ENCODE measurements around the gene LAMB2. TPM values are rescaled to one million over a fixed set of nuclear protein-coding genes. Genes with fewer than 3 reads are reported as not detected.

LAMB2 gene
- total RNA-seq, 2 donors from 2014 or later: 432 to 667 TPM

DNA sequence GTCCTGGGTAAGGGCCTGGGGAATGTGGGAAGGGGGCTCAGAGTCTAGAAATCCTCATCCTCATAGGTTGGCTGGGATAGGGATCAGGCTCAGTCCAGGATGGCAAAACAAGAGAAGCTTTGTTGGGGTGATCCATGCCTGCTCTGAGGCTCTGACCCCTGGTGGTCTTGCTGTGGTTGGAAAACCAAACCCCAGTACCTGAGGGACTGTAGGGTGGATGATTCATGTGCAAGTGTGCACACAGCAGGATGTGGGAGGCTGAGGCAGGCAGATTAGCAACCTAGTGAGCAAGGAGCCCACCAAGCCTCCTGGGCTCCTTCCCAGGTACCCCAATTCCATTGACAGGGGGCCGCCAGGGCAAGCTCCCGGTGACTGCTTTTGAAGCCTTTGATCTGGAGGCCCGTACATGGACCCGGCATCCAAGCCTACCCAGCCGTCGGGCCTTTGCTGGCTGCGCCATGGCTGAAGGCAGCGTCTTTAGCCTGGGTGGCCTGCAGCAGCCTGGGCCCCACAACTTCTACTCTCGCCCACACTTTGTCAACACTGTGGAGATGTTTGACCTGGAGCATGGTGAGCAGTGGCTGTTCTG is 41.6 kb upstream of the LAMB2 start:
- no peak overlapping the region for H3K27ac ChIP-seq
- no peak for DNase-seq (ENCODE audit: low spot score)
- H3K4me3 ChIP-seq: no peak overlapping the region
- no peaks in the 10 kb centered on the region for H3K27me3 ChIP-seq (replicated peaks; ENCODE audit: insufficient read depth)
- TF ChIP-seq, protein P1, sequence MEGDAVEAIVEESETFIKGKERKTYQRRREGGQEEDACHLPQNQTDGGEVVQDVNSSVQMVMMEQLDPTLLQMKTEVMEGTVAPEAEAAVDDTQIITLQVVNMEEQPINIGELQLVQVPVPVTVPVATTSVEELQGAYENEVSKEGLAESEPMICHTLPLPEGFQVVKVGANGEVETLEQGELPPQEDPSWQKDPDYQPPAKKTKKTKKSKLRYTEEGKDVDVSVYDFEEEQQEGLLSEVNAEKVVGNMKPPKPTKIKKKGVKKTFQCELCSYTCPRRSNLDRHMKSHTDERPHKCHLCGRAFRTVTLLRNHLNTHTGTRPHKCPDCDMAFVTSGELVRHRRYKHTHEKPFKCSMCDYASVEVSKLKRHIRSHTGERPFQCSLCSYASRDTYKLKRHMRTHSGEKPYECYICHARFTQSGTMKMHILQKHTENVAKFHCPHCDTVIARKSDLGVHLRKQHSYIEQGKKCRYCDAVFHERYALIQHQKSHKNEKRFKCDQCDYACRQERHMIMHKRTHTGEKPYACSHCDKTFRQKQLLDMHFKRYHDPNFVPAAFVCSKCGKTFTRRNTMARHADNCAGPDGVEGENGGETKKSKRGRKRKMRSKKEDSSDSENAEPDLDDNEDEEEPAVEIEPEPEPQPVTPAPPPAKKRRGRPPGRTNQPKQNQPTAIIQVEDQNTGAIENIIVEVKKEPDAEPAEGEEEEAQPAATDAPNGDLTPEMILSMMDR (IDR thresholded peaks at IDR 0.05): no peak
- no peak for TF ChIP-seq POLR2AphosphoS5 (IDR thresholded peaks at IDR 0.05)
- TF ChIP-seq POLR2A (IDR thresholded peaks at IDR 0.05): no peak
- WGBS: 88% methylated on average over 9 of the region's 9 CpGs
- H3K9me3 ChIP-seq: no peaks in the 10 kb centered on the region
- H3K4me1 ChIP-seq (replicated peaks): peaks cover 13% of the 10 kb centered on the region
- intact Hi-C loops (cut with DNase I): loop anchor here (5.0 kb wide), 2 partner anchors 103 to 273 kb away; partner anchors contain the start of gene C3orf62
- H3K36me3 ChIP-seq: no peaks in the 10 kb centered on the region

DNA sequence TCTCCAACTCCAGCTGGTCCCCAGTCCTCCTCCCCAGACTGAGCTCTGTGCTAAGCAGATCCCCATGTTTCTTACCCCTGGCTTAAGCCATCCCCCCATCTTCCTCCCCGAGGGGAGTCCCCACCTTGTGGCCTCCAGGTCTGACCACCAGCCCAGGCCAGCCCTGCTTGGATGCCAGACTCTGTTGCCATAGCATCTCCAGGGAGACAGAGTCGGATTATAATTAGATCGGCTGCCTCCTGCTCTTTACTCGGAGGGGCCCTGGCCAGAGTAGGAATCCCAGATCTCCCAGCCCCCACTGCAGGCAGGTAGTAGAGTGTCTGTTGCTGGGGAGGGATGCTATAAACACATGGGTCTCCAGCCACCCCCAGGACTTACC is 40.9 kb upstream of the LAMB2 start:
- WGBS: 27% methylated on average over 4 of the region's 4 CpGs
- DNase-seq (ENCODE audit: low spot score): no peak
- intact Hi-C loops (cut with DNase I): loop anchor here (5.0 kb wide), 2 partner anchors 104 to 274 kb away; partner anchors contain the start of gene C3orf62
- H3K4me1 ChIP-seq (replicated peaks): peaks cover 13% of the 10 kb centered on the region
- no peaks in the 10 kb centered on the region for H3K27me3 ChIP-seq (replicated peaks; ENCODE audit: insufficient read depth)
- H3K36me3 ChIP-seq: no peaks in the 10 kb centered on the region
- H3K9me3 ChIP-seq: no peaks in the 10 kb centered on the region
- no peak overlapping the region for H3K4me3 ChIP-seq
- TF ChIP-seq POLR2A (IDR thresholded peaks at IDR 0.05): no peak
- TF ChIP-seq, protein P1 (IDR thresholded peaks at IDR 0.05): no peak
- TF ChIP-seq POLR2AphosphoS5 (IDR thresholded peaks at IDR 0.05): no peak
- no peak overlapping the region for H3K27ac ChIP-seq

DNA sequence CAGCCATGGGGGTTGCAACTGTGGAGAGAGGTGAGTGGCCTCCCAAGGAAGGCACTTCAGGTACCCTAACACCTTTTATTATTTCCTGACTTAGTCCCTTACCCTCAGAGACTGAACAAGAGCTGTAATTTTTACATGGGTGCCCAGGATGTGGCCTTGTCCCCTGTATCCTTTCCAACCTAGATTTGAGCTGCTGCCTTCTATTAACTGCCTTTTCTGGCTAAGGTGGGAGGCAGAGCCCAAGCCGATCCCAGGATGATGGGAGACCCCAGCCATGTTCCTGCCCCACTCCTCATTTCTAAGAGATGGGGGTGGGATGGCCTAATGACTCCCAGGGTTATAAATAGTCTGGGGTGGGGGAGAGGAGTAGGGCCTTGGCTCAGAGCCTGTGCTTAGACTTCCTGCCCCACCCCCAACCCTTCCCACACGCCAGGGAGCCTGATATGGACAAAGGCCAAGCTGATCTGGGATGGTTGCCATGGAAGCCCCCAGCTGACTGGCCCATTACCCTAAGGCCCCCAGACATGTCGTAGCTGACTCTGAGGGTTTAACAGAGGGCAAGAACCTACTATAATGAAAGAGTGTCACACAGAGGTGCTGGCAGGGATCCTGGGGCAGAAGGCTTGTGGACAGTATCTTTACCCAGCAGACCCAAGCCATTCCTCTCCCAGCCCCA is 40.4 kb upstream of the LAMB2 start:
- no peaks in the 10 kb centered on the region for H3K27me3 ChIP-seq (replicated peaks; ENCODE audit: insufficient read depth)
- 28% methylated on average over 3 of the region's 3 CpGs for WGBS
- TF ChIP-seq, protein P1 (IDR thresholded peaks at IDR 0.05): no peak
- TF ChIP-seq POLR2AphosphoS5 (IDR thresholded peaks at IDR 0.05): no peak
- TF ChIP-seq POLR2A (IDR thresholded peaks at IDR 0.05): no peak
- H3K4me1 ChIP-seq (replicated peaks): peaks cover 13% of the 10 kb centered on the region
- intact Hi-C loops (cut with DNase I): loop anchor here (5.0 kb wide), 2 partner anchors 104 to 274 kb away; partner anchors contain the start of gene C3orf62
- H3K9me3 ChIP-seq: no peaks in the 10 kb centered on the region
- no peak for DNase-seq (ENCODE audit: low spot score)
- no peaks in the 10 kb centered on the region for H3K36me3 ChIP-seq
- H3K27ac ChIP-seq: peak overlapping the region; percentile 78 to 81
- peak overlapping the region in 1 of 2 donors; percentile 66 for H3K4me3 ChIP-seq

DNA sequence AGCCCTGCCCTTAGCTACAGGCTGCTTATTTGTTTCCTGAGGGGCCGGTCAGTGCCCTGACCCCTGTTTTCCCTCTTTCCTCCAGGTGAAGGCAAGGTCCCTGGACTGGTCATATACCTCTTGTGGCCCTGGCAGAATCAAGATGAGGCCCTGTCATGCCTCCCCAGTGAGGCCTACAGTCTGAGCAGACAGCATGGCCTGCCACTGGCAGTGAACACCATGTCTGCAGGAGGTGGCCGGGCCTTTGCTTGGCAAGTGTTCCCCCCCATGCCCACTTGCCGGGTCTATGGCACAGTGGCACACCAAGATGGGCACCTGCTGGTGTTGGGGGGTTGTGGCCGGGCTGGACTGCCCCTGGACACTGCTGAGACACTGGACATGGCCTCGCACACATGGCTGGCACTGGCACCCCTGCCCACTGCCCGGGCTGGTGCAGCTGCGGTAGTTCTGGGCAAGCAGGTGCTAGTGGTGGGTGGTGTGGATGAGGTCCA is 39.7 kb upstream of the LAMB2 start:
- no peaks in the 10 kb centered on the region for H3K27me3 ChIP-seq (replicated peaks; ENCODE audit: insufficient read depth)
- no peaks in the 10 kb centered on the region for H3K9me3 ChIP-seq
- intact Hi-C loops (cut with DNase I): loop anchor here (5.0 kb wide), 2 partner anchors 105 to 275 kb away; partner anchors contain the start of gene C3orf62
- H3K27ac ChIP-seq: peak overlapping the region; percentile 78 to 81
- DNase-seq (ENCODE audit: low spot score): no peak
- peaks cover 13% of the 10 kb centered on the region for H3K4me1 ChIP-seq (replicated peaks)
- peak overlapping the region; percentile 66 to 85 for H3K4me3 ChIP-seq
- WGBS: 41% methylated on average over 6 of the region's 7 CpGs
- TF ChIP-seq POLR2A (IDR thresholded peaks at IDR 0.05) (no peak), POLR2AphosphoS5 (IDR thresholded peaks at IDR 0.05) (no peak)
- H3K36me3 ChIP-seq: no peaks in the 10 kb centered on the region

DNA sequence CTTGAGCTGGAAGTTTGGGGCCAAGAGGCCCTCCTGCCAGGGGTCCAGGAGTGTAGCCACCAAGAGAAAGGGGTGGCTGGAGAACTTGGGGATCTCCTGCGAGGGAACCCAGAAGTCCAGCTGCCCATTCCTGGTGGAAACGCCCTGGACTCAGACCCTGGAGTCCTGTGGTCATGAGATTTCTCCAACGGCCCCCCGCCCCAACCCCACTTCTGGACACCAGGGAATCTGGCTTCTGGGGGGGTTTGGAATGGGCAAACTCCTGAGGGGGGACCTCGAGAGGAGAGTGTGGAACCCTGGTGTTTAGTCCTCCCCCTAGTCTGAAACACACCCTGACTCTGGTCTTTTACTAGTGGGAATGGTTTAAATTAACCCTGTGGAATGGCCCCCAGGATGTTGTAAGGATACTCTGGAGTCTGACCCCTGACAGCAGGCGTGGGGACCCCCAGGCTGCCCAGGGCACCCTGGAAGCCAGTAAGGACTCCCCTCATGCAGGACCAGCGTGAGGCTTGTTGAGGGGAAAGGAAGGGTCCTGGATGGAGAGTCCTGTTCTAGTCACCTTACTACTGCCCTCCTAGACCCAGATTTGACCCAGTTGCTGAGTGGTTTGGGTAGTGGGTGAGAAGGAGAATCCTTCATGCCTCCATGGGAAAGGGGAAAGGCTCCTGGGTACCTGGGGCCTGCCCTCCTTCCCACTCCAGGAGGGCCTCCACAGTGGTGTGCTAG is 39.1 kb upstream of the LAMB2 start:
- peak overlapping the region; percentile 66 to 85 for H3K4me3 ChIP-seq
- H3K27me3 ChIP-seq (replicated peaks; ENCODE audit: insufficient read depth): no peaks in the 10 kb centered on the region
- no peak for DNase-seq (ENCODE audit: low spot score)
- peaks cover 13% of the 10 kb centered on the region for H3K4me1 ChIP-seq (replicated peaks)
- TF ChIP-seq POLR2AphosphoS5 (IDR thresholded peaks at IDR 0.05) (no peak), POLR2A (IDR thresholded peaks at IDR 0.05) (no peak)
- TF ChIP-seq, protein P1 (IDR thresholded peaks at IDR 0.05): no peak
- 25% methylated on average over 5 of the region's 7 CpGs for whole genome bisulfite sequencing
- no peaks in the 10 kb centered on the region for H3K36me3 ChIP-seq
- intact Hi-C loops (cut with DNase I): loop anchor here (1.0 to 5.0 kb wide), 3 partner anchors 105 to 275 kb away; partner anchors contain the start of genes C3orf62 and USP4
- H3K9me3 ChIP-seq: no peaks in the 10 kb centered on the region
- peak overlapping the region; percentile 78 to 81 for H3K27ac ChIP-seq
